HG02943 (cell line): ENCODE results near the gene WASHC3.
"Not testable (repeated sequence)": the region's sequence is repeated elsewhere in the genome, so short reads cannot be mapped to it uniquely, and the experiment has no call there.

Experiments used
- ATAC-seq: cut with Tn5 transposase; IDR thresholded peaks from one replicate; pipeline ENCODE4 v1.9.1; 2021; ENCODE audit warnings: mild to moderate bottlenecking, low read depth, moderate library complexity; ENCODE audit not compliant: unreplicated experiment

WASHC3 gene

GRCh38 chr12:102051431-102051965 lies 10.3 kb downstream of the WASHC3 start:
- no peak for ATAC-seq

DNA sequence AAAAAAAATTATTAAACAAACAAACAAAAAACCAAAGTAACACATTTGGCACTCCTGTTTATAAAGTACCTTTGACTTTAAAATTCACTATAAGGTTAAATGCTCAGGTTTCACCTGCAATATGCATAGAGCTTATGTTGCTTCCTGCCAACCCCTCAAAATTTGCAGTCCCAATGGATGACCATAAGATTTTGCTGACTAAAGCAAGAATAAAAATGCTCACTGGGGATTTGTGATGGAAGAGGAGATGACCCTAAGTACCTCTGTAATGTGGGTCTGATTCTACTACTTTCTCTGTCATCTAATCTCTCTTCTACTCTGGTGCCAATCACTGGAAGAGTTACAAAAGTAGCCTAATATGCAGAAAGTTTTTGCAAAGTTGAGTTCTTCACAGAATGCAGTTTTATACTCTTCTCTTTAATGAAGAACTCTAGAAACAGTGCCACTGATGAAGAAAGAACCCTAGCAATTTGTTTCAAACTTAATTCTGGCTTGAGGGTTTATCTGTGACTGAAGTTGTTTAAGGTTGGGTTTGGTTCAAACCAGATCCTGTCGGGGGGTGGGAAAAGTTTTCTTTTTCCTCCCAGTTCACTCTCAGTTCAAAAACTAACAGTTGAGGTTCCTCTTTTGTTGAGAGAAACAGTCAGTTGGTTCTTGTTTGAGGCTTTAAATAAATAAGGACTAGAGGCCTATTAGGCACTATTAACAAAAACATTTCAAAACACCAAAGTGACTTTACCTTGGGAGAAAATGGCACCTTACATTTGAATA lies 10.9 kb downstream of the WASHC3 start:
- no peak for ATAC-seq

DNA sequence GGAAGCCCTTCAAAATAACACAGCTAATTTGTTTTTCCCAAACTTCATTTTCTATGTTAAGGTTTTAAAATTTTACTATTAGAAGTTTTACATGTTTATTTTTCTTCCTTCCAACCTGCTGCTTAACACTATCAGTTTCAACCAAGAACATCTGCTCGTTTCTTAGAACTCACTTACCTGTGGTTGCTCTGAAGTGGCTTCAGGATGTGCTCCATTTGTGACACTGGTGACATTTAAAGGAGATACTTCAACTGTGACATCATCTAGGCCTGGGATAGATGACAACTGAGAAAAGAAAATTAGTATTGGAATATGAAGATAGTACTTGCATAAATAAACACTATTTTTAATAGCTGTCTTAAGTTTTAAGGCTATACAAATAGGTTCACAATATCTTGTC lies 17.9 kb downstream of the WASHC3 start:
- peak; percentile 88 for ATAC-seq

DNA sequence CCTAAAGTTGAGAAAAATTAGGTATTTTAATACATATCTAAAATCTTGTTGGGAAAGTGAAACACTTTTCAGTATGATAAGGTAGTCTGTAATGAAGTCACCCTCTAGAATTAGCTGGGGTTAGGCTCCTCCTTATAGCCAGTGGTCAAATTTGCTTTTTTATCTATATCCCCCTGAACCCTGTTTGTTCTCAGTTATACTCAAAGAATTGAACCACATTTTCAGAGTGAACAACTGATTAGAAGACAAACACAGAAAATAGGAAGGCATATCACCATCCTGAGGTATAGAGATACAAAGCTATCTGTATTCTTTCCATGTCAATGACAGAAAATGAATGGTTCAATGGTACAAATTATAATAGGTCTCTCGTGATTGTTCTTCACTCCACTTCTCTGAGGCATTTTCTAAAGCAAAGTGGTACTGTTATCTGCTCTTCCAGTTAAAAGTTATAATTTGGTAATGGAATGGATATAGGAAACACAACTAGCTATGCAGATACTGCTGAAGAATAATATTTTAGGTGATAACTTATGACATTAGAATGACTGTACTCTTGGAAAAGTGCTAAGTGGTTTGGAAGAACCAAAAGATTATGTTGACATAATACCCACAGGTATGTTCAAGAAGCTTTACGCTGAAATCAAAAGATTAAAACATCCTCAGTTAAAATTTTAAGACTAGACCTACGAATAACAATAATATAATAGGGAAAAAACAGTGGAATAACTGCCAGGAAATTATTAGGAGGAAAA lies 27.6 kb downstream of the WASHC3 start:
- no peak for ATAC-seq

DNA sequence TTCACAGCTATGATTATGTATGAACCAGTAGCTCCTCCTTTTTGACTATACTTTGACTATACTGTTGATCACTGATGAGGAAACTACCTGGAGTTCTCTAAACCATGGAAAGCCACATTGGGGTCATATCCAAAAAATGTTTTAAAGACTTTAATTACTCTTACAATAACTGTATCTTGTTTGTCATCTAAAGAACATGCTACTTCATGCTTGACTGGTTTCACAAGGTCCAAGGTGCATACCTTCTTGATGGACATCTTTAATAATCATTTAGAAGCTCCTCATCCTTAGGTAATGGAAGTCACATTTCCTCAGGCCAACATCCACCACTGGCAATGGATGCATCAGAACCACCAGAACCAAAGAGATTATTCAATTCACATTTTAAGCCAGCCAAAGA lies 29.9 kb downstream of the WASHC3 start:
- ATAC-seq, result no peak

DNA sequence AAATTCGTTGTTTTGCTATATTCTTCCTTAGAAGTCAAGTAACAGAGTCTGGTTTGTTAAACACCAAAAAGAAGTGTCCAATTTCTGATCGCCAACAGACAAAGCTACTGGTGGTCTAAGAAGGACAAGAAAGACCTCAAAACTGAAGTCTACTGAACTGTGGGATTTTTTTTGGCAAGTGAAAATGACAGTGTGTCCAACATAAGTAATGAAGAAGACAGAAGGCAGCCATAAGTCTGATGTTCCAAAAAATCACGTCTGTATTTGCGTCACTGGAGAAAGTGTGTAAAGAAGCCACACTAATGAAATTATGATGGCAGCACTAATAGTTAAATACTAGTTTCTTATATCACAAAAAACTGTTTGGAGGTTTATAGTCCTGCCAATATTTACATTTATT lies 32.6 kb downstream of the WASHC3 start:
- no peak for ATAC-seq

GRCh38 chr12:102026728-102027127 lies 35.1 kb downstream of the WASHC3 start:
- no peak for ATAC-seq

DNA sequence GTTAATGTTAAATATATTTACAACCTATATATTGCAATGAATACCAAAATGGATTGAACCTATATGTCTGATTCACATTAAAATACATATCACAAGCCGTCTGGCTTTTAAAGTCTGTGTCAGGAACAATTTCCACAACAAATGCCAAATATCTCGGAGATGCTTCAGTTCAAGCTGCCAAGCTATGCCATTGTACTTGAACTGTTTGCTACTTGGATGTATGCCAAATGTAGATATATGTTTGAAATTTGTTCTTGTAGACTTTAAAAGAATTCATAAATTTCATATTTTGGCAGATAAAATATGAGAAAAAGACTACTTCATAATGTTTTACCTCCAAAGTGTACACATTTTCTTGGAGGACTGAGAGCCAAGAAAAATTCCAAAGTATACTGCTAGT lies 37.0 kb downstream of the WASHC3 start:
- no peak for ATAC-seq

GRCh38 chr12:102023343-102023930 lies 38.4 kb downstream of the WASHC3 start:
- no peak for ATAC-seq

DNA sequence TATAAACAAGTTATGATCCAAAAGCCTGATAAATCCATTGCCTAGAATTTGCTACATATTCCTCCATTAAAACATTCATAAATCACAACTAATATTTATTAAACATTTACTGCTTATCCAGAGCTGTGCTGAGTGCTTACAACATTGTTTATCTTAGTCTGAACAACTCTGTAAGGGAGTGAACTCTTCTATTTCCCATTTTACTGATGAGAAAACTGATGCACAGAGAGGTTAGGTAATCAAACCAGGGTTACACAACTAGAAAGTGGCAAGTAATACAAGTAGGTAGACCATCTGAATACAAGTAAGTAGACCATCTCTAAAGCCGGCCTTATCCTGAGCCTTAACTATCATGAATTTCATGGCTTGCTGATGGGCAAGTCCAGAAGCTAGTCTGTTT lies 39.5 kb downstream of the WASHC3 start:
- ATAC-seq, result no peak

DNA sequence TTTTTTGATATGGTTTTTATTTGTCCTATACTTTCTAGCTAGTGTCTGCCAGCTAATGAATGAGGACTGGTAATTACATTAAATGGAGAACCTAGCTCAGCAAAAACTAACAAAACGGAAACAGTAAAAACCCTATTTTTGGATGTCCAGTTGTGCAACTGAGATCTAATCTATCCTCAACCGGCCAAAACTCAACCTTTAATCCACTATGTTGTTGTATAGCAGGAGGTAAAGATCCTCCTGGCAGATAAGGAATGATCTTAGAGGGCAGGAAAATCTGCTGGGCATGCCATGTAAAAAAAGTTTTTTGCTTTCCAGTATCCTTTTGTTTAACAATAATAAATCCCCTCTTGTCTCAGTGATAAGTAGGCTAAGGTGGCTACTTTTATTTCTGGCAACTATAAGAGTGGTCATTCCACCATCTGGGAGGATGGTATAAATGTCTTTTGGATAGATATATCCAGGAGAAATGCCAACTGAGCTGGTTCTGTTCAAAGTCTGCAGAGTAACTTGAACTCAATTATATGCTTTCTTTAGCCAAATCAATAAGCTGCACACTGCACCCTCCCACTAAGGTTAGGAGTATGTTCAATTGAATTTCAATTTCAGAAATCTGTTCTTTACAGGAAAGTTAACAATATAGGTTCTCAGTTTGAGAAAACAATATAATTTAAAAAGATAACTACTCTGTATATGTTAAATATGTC lies 40.1 kb downstream of the WASHC3 start:
- ATAC-seq, result no peak

- ATAC-seq, result not testable (repeated sequence)
These were observed 43.2 kb downstream of the WASHC3 start for GRCh38 chr12:102018607-102019006.

DNA sequence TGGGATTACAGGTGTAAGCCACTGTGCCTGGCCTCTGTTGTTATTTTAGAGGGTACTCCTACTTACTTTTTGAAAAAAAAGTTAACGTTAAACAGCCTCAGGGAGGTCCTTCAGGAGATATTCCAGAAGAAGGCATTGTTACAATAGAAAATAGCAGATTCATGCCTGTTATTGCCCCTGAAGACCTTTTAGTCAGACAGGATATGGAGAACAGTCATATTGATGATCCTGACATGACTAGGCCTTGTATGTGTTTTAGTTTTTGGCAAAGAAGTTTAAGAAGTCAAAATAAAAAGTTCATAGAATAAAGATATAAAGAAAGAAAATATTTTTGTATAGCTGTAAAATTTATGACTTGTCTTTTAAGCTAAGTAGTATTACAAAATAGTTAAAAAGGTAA lies 45.3 kb downstream of the WASHC3 start:
- no peak for ATAC-seq

GRCh38 chr12:102010265-102010994 lies 51.4 kb downstream of the WASHC3 start:
- ATAC-seq, result peak; percentile 89

DNA sequence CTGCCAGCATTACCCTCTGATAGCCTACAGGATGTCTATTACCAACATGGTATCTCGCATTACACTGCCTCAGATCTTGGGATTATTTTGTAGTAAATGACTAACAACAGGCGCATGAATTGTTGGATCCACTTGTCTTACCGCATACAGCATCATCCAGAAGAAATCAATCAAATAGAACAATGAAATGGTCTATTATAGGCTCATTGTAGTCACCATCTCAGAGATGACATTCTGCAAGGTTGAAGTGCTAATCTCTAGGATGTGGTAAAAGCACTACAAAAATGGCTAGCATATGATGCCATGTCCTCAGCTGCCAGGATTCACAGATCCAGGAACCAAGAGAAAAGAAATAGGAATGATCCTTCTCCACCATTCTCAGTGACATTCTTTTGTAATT lies 52.0 kb downstream of the WASHC3 start:
- no peak for ATAC-seq

DNA sequence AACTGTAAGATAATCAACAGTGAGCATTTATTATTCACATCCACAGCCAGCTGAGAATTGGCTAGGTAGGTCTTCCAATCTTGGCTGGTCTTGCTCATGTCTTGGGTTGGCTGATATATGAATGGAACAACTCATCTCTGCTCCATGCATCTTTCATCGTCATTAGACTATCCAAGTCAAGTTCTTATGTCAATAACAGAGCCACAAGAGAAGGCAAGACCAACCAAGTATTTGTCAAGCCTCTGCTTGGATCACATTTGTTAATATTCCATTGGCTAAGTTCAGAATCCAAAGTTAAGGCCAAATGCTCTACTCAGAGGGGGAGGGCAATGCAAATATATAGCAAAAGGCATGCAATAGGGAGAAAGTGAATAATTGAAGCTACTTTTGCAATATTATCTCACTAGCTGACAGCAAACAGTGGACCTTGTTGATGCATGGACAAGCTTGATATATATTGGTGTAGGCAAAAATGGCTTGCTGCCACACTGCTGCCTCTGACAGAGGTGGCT lies 53.1 kb downstream of the WASHC3 start:
- ATAC-seq, result no peak

DNA sequence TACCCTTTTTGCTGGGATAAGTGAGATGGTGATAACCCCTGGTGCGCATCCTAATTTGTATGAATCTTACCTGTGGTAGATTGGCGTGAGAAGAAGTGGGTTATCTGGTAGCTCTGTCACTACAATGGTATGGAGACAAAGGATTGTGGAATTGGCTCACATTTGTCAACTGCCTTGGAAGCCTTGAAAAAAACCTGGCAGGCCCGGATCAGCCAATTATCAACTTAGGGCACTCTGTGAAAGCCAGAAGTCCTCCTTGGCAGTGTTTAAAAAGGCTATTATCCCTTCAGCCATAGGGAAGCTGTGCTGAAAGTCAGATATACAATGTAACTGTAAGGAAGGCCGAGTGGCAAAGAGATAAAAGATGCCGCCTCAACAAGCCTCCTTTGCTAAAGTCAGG lies 56.5 kb downstream of the WASHC3 start:
- no peak for ATAC-seq

- ATAC-seq, result no peak
These were observed 64.7 kb downstream of the WASHC3 start for GRCh38 chr12:101997102-101997501.

GRCh38 chr12:101995684-101996083 lies 66.1 kb downstream of the WASHC3 start:
- ATAC-seq, result no peak

DNA sequence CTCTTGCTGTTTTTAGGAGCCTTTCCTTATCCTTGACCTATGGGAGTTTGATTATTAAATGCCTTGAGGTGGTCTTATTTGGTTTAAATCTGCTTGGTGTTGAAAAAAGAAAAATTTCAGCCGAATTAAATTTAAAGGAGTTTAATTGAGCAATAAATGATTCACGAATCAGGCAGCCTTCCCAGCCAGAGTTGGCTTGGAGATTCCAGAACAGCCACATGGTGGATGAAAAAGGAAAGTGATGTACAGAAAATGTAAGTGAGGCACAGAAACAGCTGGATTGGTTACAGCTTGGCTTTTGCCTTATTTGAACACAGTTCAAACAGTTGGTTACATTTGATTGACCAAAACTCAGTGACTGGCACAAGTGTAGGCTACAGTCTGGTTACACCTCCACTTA lies 69.7 kb downstream of the WASHC3 start:
- no peak for ATAC-seq
